Hepatocyte (in vitro differentiated cells): ENCODE measurements around the gene CXCL13.

Experiments used
- CTCF ChIP-seq: fragments of 200-600 bp; sonication (generic); IDR thresholded peaks from 2 replicates; pipeline ENCODE4 v1.5.1; 2016; ENCODE audit warnings: antibody characterized with exemption, mild to moderate bottlenecking; ENCODE audit not compliant: poor library complexity
- EZH2 ChIP-seq: fragments of 200-600 bp; sonication (generic); IDR thresholded peaks from 2 replicates; pipeline ENCODE4 v1.6.1; 2016; ENCODE audit warnings: antibody characterized with exemption, mild to moderate bottlenecking, borderline replicate concordance

DNA sequence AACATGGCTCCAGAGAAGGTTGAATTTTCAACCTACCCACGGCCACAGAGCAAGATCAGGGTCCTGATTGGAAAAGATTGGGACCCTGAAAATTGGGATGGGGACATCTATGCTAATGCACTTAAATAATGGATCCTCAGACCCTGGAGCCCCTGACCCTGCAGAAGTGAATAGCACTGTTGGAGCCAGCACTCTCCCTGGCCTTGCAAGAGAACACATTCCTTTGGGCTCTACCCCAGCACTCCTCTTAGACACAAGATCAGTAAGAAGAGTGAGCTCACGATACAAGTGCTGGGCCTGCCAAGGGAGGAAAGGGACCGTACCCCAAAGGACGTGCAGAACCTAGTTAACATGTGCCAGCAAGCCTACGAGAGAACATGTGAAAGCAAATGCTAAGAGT lies 19.9 kb downstream of the CXCL13 start:
- TF ChIP-seq EZH2 (no peak), CTCF (no peak)
